A549 (cell line): ENCODE data around the gene STRC.
"Not testable (repeated sequence)": the region's sequence is repeated elsewhere in the genome, so short reads cannot be mapped to it uniquely, and the experiment has no call there.

Experiments
- ELK1 ChIP-seq: fragments of 150-350 bp; IDR thresholded peaks from 2 replicates; pipeline ENCODE4 v1.6.1; 2014; ENCODE audit warnings: low read depth, mild to moderate bottlenecking, low read length
- EP300 ChIP-seq, 2 experiments: fragments of >200 bp; sonication (Bioruptor Twin); formaldehyde crosslinking; IDR thresholded peaks; 2 replicates in 1 of 2; 3 replicates in 1 of 2; pipeline ENCODE4 v1.6.1; 2016 to 2017
- RAD21 ChIP-seq, 2 experiments: fragments of >200 bp in 1 of 2; sonication (Bioruptor Twin) in 1 of 2; formaldehyde crosslinking in 1 of 2; IDR thresholded peaks in 1 of 2; conservative IDR thresholded peaks in 1 of 2; 2 replicates in 1 of 2; 3 replicates in 1 of 2; pipeline ENCODE4 v1.6.1; 2012 to 2018; ENCODE audit warnings: inconsistent platforms in 1 of 2
- RARB ChIP-seq: fragments of 250-450 bp; sonication (Bioruptor Pico); IDR thresholded peaks from 2 replicates; pipeline ENCODE4 v1.8.0; 2021; ENCODE audit warnings: mild to moderate bottlenecking, moderate library complexity
- RCOR1 ChIP-seq: fragments of 150-350 bp; IDR thresholded peaks from 2 replicates; pipeline ENCODE4 v1.6.1; 2014; ENCODE audit warnings: antibody characterized with exemption, low read length, low read depth
- SREBF2 ChIP-seq: fragments of 450-650 bp; IDR thresholded peaks from 2 replicates; pipeline ENCODE4 v1.6.1; 2014; ENCODE audit warnings: mild to moderate bottlenecking, moderate library complexity
- TFCP2L1 ChIP-seq: fragments of 250-450 bp; sonication (Bioruptor Pico); IDR thresholded peaks from 2 replicates; pipeline ENCODE4 v1.5.0; 2021; ENCODE audit warnings: mild to moderate bottlenecking
- ZFP36 ChIP-seq: fragments of 450-650 bp; IDR thresholded peaks from 2 replicates; pipeline ENCODE4 v1.6.1; 2014; ENCODE audit warnings: borderline replicate concordance; ENCODE audit not compliant: partially characterized antibody
- TF ChIP-seq, protein P1 (sequence below): fragments of >200 bp; sonication (Bioruptor Twin); formaldehyde crosslinking; IDR thresholded peaks from 3 replicates; pipeline ENCODE4 v1.5.1; 2016
- TF ChIP-seq, protein P2 (sequence below): fragments of 250-450 bp; sonication (Bioruptor Pico); IDR thresholded peaks from 2 replicates; pipeline ENCODE4 v1.5.0; 2021; ENCODE audit warnings: mild to moderate bottlenecking, moderate library complexity, borderline replicate concordance

DNA sequence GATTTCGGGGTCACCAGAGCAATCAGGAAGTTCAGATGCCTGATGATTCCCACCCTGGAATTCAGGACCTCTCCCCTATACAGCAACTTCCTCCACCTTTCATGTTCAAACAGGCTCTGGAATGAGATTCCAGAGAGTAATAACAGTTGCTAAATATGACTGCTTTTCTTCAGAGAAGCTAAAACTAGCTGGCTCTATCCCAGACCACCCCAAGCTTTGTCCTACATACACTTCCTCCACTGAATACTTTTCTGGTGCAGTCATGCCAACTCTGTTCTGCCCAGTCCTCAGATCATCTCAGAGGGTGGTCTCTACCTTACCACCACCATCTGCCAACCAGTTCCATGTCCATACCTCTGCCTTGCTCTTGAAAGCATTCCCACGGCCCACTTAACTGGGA is 52.0 kb downstream of the STRC start:
- not testable (repeated sequence) for TF ChIP-seq RAD21 (conservative IDR thresholded peaks at IDR 0.05 in 1 of 2, IDR thresholded peaks at IDR 0.05 in 1 of 2); ZFP36; RCOR1; EP300 (IDR thresholded peaks at IDR 0.05); RARB (CRISPR knock-in tag); SREBF2; ELK1; TFCP2L1 (CRISPR knock-in tag)
- TF ChIP-seq, protein P1, sequence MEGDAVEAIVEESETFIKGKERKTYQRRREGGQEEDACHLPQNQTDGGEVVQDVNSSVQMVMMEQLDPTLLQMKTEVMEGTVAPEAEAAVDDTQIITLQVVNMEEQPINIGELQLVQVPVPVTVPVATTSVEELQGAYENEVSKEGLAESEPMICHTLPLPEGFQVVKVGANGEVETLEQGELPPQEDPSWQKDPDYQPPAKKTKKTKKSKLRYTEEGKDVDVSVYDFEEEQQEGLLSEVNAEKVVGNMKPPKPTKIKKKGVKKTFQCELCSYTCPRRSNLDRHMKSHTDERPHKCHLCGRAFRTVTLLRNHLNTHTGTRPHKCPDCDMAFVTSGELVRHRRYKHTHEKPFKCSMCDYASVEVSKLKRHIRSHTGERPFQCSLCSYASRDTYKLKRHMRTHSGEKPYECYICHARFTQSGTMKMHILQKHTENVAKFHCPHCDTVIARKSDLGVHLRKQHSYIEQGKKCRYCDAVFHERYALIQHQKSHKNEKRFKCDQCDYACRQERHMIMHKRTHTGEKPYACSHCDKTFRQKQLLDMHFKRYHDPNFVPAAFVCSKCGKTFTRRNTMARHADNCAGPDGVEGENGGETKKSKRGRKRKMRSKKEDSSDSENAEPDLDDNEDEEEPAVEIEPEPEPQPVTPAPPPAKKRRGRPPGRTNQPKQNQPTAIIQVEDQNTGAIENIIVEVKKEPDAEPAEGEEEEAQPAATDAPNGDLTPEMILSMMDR, result not testable (repeated sequence)
- TF ChIP-seq, protein P2, sequence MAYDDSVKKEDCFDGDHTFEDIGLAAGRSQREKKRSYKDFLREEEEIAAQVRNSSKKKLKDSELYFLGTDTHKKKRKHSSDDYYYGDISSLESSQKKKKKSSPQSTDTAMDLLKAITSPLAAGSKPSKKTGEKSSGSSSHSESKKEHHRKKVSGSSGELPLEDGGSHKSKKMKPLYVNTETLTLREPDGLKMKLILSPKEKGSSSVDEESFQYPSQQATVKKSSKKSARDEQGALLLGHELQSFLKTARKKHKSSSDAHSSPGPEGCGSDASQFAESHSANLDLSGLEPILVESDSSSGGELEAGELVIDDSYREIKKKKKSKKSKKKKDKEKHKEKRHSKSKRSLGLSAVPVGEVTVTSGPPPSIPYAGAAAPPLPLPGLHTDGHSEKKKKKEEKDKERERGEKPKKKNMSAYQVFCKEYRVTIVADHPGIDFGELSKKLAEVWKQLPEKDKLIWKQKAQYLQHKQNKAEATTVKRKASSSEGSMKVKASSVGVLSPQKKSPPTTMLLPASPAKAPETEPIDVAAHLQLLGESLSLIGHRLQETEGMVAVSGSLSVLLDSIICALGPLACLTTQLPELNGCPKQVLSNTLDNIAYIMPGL (CRISPR knock-in tag), result not testable (repeated sequence)
